Measurements from ENCODE around the gene RRP8. TPM values are rescaled to one million over a fixed set of nuclear protein-coding genes. Genes with fewer than 3 reads are reported as not detected.

RRP8 gene
- total and polyA plus RNA-seq, 2 donors, result 14.2 to 24.8 TPM

DNA sequence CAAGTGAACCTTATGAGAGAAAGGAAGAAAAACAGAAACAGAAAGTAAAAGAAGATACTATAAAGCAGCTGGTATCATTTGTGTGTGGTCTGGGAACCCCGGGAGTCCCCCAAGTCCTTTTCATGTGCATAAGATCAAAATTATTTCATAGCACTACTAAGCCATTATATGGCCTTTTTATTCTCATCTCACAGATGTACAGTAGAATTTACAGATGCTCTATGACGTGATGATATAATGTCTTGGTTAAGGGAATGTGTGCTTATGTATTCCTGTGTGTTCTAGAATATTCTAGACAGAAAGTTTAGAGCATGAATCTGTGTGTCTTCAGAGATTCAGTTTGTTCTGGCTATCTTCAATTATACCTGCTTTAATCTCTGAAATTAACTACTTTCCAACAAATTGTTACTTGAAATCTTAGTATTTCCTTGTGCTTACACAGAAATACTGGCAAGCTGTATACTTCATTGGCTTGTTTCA lies 24.4 kb upstream of the RRP8 start:
- Histone ChIP-seq H3K36me3 (ENCODE audit: insufficient read depth) (no peaks in the 10 kb centered on the region), H3K4me3 (ENCODE audit: low read depth, low read length) (no peak overlapping the region), H3K4me1 (ENCODE audit: insufficient read depth) (no peaks in the 10 kb centered on the region), H3K27ac (ENCODE audit: low read depth) (no peak overlapping the region)
- WGBS, result 77% methylated on average over 2 of the region's 2 CpGs
- DNase-seq (ENCODE audit: extremely low spot score), result no peak

DNA sequence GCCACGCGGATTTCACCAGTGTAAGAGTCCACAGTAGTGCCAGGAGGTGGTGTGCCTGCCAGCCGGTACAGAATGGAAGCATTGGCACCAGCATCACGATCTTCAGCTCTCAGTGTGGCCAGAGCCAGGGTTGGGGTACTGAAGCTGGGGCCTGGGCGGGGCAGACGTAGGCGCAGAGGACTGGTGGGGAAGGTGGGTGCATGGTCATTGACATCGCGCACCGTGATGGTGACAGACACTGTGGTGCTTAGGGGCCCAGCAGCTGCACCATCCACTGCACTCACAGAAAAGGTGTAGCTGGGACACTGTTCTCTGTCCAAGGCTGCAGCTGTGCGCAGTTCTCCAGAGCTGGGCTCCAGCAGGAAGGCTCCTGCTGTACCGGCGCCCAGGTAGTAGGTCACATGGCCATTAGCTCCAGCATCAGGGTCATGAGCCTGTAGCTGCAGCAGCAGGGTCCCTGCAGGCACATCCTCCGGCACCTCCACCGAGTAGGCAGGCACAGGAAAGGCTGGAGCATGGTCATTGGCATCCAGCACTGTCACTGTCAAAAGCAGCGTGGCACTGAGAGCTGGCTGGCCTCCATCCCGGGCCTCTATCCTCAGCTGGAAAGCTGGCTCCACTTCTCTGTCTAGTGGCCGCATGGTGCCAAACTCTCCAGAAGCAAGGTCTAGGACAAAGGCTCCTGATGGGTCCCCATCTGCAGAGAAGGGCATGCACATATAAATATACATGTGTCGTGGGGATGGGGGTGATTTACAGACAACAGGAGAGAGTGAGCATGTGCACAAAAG lies 23.8 kb upstream of the RRP8 start:
- Histone ChIP-seq H3K27ac (ENCODE audit: low read depth) (no peak overlapping the region), H3K36me3 (ENCODE audit: insufficient read depth) (no peaks in the 10 kb centered on the region), H3K4me3 (ENCODE audit: low read depth, low read length) (no peak overlapping the region), H3K4me1 (ENCODE audit: insufficient read depth) (no peaks in the 10 kb centered on the region)
- DNase-seq (ENCODE audit: extremely low spot score), result no peak
- WGBS, result 88% methylated on average over 19 of the region's 19 CpGs

DNA sequence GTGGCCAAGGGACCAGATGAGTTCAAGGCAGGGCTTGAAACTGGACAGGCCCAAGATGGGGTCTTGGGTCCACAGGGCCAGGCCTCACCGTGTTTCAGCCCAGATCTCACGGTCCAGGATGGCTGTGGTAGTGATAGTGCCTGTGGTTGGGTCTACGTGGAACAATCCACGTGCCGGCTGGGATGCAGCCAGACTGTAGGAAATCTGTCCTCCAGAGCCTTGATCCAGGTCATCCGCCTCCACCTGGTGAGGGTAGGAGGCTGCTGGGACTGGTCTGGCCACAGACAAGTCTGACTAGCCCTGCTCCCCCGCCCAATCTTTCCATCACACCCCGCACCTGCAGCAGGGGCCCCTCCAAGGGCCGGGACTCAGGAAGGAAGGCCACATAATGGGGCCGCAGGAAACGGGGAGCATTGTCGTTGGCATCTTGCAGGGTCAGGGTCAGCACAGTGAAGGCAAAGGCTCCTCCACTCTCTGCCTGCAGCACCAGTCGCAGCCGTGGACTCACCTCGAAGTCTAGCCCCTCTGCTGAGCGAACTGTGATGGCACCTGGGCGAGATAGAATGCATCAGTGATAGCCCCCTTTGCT lies 22.5 kb upstream of the RRP8 start:
- no peak for DNase-seq (ENCODE audit: extremely low spot score)
- Histone ChIP-seq H3K4me3 (ENCODE audit: low read depth, low read length) (no peak overlapping the region), H3K36me3 (ENCODE audit: insufficient read depth) (no peaks in the 10 kb centered on the region), H3K27ac (ENCODE audit: low read depth) (no peak overlapping the region), H3K4me1 (ENCODE audit: insufficient read depth) (no peaks in the 10 kb centered on the region)
- WGBS, result 92% methylated on average over 17 of the region's 17 CpGs

DNA sequence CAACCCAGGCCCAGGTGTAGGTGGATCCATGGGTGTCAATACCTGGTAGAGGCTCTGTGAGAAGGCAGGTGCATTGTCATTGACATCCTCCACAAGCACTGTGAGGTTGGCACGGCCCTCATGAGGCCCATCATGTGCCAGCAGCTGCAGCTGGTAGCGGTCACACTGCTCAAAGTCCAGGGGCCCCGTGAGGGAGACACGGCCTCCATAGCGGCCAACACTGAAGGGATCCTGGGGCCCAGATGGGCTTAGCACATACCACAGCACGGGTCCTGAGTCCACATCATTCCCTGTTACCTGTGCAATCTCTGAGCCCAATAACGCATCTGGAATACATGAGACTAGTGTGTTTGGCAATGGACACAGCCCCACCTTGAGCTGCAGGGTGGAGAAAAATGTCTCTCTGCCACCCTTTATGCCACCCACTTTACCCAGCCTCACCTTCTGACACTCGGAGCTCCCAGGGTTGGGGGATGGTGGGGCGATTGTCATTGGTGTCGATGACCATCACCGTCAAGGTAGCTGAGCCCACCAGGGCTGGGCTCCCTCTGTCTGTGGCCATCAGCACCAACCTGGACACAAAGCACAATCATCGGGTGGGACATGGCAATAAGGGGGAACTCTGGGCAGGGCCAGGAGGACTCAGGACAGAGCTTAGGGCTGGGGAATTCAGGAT lies 21.9 kb upstream of the RRP8 start:
- Histone ChIP-seq H3K36me3 (ENCODE audit: insufficient read depth) (no peaks in the 10 kb centered on the region), H3K27ac (ENCODE audit: low read depth) (no peak overlapping the region), H3K4me1 (ENCODE audit: insufficient read depth) (no peaks in the 10 kb centered on the region), H3K4me3 (ENCODE audit: low read depth, low read length) (no peak overlapping the region)
- DNase-seq (ENCODE audit: extremely low spot score), result no peak
- WGBS, result 86% methylated on average over 12 of the region's 12 CpGs

DNA sequence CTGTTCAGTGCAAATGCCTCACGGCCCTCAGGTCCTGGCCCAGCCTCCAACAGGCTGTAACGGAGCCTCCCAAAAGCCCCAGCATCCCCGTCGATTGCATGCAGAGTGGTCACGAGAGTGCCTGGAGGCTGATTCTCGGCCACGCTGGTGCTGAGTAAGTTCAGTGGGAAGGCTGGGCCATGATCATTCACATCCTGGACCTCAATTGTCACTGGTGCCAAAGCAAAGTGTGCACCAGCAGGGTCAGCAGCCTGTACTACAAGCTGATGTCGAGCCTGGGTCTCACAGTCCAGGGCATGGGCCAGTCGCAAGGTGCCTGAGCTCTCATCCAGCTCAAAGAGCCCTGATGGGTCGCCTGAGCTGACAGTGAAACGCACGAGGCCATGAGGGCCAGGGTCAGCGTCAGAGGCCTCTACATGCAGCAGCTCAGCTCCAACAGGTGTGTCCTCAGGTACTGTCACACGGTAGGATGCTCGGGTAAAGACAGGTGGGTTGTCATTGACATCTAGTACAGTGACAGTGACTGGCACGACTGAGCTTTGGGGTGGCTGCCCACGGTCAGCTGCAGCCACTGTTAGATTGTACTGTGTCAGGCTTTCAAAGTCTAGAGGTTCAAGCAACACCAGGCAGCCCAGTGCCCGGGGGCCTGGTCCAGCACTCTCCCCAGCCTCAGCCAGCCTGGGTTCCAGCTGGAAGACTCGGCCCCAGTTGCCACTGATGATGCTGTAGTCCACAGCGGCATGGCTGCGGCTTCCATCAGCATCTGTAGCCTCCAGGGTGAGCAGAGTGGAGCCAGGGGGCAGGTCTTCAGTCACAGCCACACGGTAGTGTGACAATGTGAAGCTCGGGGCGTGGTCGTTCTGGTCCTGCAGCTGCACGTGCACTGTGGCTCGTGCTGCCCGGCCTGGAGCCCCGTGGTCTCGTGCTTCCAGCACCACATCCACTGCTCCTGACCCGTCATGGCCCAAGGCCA lies 20.3 kb upstream of the RRP8 start:
- WGBS, result 83% methylated on average over 31 of the region's 31 CpGs
- no peaks in the 10 kb centered on the region for H3K36me3 ChIP-seq (ENCODE audit: insufficient read depth)
- no peak for DNase-seq (ENCODE audit: extremely low spot score)

DNA sequence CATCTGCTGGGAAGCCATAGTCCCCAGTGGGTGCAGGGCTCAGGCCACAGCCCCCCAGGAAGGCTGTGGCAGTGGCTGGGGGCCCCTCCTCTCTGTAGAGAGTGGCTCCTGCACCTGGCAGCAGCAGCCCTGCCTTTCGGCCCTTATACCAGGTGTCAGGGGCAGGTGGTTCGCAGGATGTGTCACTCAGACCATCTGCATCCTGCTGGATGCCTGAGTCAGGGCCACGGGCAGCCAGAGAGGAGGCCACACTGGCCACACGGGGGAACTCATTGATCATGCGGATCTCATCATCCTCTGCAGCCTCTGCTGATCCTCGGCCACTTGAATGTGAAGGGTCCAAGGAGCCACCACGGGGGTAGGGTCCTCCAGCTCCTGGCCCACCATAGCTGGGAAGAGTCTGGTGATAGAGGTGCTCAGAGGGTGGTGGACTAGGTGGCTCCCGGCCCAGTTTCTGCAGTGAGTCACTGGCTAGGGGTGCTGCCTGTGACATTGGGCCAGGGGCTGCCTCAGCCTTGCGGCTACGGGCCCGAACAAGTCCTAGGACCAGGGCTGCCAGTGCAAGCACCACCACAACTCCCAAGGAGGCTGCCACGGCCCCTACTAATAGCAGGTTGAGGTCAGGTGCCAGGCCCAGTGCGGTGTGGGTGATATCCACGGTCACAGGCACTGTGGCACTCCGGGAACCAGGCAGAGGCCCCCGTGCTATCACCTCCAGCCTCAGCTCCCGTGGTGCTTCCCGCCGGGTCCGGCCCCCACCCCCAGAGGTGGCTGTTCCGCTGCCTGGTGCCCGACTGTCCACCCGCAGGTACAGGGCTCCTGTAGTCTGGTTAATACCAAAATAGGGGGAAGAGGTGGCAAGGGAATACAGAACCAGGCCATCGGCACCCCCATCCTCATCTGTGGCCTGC lies 19.1 kb upstream of the RRP8 start:
- H3K27ac ChIP-seq (ENCODE audit: low read depth), result no peak overlapping the region
- WGBS, result 85% methylated on average over 24 of the region's 24 CpGs
- no peaks in the 10 kb centered on the region for H3K36me3 ChIP-seq (ENCODE audit: insufficient read depth)
- H3K4me3 ChIP-seq (ENCODE audit: low read depth, low read length), result no peak overlapping the region
- no peak for DNase-seq (ENCODE audit: extremely low spot score)
- H3K4me1 ChIP-seq (ENCODE audit: insufficient read depth), result no peaks in the 10 kb centered on the region

More for the DNA sequence above, 20.3 kb upstream of the RRP8 start:
- Histone ChIP-seq H3K4me3 (ENCODE audit: low read depth, low read length) (no peak overlapping the region), H3K27ac (ENCODE audit: low read depth) (no peak overlapping the region), H3K4me1 (ENCODE audit: insufficient read depth) (no peaks in the 10 kb centered on the region)

DNA sequence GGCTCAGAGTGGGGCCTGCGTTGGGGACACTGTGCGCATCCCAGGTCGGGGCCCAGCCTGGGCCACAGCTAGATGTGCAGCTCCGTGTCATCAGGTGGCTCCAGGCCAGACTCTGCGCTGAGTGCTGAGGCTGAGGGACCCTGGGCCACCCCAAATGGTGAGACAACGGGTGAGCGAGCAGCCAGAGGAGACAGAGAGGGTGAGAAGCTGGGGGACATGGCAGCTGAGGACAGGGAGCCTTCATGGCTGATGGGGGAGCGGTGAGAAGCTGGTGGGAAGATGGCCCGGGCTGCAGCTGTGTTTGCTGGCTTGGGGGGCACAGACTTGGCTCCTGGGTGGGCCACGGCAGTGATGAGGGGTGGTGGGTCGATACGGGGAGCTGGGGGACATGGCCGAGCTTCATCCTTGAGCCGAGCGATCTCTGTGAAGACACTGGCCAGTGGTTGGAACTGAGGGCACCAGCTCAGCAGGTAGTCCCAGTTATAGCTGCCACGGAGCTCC lies 18.3 kb upstream of the RRP8 start:
- H3K27ac ChIP-seq (ENCODE audit: low read depth), result no peak overlapping the region
- H3K36me3 ChIP-seq (ENCODE audit: insufficient read depth), result no peaks in the 10 kb centered on the region
- DNase-seq (ENCODE audit: extremely low spot score), result no peak
- no peaks in the 10 kb centered on the region for H3K4me1 ChIP-seq (ENCODE audit: insufficient read depth)
- 87% methylated on average over 16 of the region's 16 CpGs for WGBS
- no peak overlapping the region for H3K4me3 ChIP-seq (ENCODE audit: low read depth, low read length)

DNA sequence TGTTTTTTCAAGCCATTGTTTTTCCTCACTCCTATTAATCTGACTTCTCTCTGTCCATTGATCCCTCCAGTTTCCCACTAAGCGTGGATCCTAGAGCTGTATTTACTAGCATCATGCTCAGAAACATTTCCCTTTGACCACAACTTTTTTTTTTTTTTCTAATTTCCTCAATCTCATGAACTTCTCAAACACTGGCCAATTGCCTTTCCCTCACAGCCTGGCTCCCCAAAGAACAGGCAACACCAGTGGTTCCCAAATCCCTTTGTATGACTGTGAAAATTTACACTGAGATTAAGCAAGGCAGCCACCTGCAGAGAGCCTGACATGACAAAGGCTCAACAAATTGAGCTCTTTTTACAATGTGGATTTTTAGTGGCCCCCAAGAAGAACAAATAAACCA lies 17.2 kb upstream of the RRP8 start:
- Histone ChIP-seq H3K4me3 (ENCODE audit: low read depth, low read length) (no peak overlapping the region), H3K36me3 (ENCODE audit: insufficient read depth) (no peaks in the 10 kb centered on the region), H3K4me1 (ENCODE audit: insufficient read depth) (no peaks in the 10 kb centered on the region), H3K27ac (ENCODE audit: low read depth) (no peak overlapping the region)
- 75% methylated on average over 1 of the region's 1 CpG for WGBS
- DNase-seq (ENCODE audit: extremely low spot score), result no peak

DNA sequence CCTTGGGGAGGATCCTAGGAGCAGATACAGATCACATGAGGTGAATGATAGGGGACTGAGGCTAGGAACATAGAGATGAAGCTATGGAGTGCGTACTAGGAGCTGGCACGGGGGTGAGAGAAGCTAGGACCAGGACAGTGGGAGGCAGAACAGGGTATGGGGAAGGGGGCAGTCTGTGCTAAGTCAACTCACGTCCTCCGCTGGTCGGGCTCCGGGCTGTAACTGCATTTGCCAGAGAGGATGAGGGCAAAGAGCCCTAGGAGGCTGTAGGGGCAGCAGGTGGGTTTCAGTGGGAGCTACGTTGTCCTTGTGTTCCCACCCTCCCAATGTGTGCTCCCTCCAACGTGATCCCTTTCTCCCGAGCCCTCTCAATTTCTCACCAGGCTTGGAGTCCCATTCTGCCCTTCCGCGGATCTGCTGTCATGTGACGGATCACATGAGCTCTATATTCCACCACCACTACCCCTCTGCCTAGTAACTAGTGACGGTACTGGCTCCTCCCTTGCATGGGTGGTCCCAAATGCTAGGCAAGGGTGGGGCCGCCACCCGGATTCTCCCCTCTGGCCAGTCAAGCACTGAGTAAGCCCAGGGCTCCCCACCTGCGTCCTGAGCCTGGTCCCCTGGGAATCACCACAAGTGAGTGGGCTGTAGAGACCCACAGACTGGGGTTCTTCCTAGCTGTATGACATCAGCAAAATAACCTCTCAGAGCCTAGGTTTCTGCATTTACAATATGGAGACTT lies 15.8 kb upstream of the RRP8 start, which contains the start of gene TPP1:
Gene TPP1 (minus strand): TSS at position 419 of the 742 bp plus-strand sequence. CDS start 22 bp downstream, at position 397.
- DNase-seq (ENCODE audit: extremely low spot score), result peak; percentile 94
- Histone ChIP-seq H3K4me1 (ENCODE audit: insufficient read depth) (no peaks in the 10 kb centered on the region), H3K36me3 (ENCODE audit: insufficient read depth) (no peaks in the 10 kb centered on the region), H3K27ac (ENCODE audit: low read depth) (peak within 1 kb of the TSS; percentile 74), H3K4me3 (ENCODE audit: low read depth, low read length) (peak within 1 kb of the TSS; percentile 67)
- WGBS, result under 1% methylated on average over 16 of the region's 16 CpGs

DNA sequence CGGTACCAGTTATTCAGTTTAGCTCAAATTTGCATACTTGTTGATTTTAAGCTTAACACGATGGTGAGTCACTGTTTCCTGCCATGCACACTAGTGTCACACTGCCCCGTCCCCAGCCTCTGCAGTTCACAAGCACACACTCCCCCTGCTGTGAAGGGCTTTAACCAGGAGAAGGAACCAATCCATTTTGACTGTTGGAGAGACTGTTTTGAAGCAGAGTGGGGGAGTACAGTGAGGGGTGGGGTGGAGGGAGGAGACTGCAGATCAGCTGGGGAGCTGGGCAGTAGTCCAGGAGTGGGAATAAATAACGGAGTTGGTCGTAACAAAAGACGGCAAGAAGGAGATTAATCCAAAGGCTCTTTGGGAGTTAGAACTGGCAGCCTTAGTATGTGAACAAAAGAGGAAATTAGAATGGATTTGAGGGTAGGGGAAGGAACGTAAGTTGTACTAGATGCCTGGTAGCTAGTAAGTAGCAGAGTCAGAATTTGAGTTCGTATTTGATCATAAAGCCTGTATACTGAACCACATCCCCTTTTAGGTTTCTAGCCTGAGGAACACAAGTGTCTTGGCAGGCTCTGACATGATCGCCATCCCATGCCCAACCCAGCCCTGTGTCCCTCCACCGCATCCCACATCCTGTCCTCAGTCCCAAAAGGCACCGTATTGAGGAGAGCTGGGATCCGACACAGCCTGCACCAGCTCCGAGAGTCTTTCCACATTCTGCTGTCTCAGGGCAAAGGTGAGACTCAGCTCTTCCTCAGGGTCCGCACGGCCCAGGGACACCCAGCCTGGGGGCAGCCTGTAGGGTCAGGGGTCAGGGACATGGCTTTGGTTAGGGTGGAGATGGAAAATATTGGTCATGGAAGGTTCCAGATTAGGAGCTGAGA lies 14.9 kb upstream of the RRP8 start:
- Histone ChIP-seq H3K27ac (ENCODE audit: low read depth) (peak overlapping the region; percentile 74), H3K4me1 (ENCODE audit: insufficient read depth) (no peaks in the 10 kb centered on the region), H3K36me3 (ENCODE audit: insufficient read depth) (no peaks in the 10 kb centered on the region), H3K4me3 (ENCODE audit: low read depth, low read length) (peak overlapping the region; percentile 67)
- WGBS, result 8% methylated on average over 15 of the region's 15 CpGs
- DNase-seq (ENCODE audit: extremely low spot score), result peak; percentile 21

DNA sequence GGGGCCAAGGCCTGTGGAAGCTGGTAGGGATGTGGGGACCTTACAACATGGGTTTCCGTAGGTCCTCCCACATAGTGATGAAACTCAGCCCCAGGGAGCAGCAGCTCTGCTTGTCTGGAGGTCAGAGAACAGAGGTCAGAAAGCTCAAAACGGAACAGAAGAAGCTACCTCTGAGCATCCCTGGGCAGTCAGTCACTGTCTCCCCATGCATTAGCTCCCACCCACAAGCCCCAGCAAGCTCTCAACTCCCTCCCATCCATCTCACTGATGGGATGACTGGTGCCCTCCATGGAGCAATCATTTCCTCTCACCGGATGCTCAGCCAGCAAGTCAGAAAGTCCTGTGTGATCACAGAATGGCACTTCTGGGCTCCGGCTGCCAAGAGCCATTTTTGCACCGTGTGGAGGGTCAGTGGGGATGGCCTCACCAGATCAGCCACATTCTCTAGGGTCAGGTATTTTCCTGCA lies 13.9 kb upstream of the RRP8 start:
- Histone ChIP-seq H3K4me1 (ENCODE audit: insufficient read depth) (no peaks in the 10 kb centered on the region), H3K4me3 (ENCODE audit: low read depth, low read length) (no peak overlapping the region), H3K27ac (ENCODE audit: low read depth) (no peak overlapping the region), H3K36me3 (ENCODE audit: insufficient read depth) (no peaks in the 10 kb centered on the region)
- DNase-seq (ENCODE audit: extremely low spot score), result no peak
- WGBS, result 82% methylated on average over 5 of the region's 5 CpGs

Measured in urinary bladder (tissue), 4 donors.